ENCODE measurements around the gene SPEG. TPM values are rescaled to one million over a fixed set of nuclear protein-coding genes. Genes with fewer than 3 reads are reported as not detected.

SPEG gene
- total RNA-seq, 4 donors from 2014 or later = 12.4 to 28.9 (median 17.7) TPM

GRCh38 chr2:219537657-219538488 lies 103.2 kb downstream of the SPEG start:
- ATAC-seq (ENCODE audit: low FRiP score) (no peak), DNase-seq (ENCODE audit: low spot score) (no peak)
- TF ChIP-seq CTCF (IDR thresholded peaks at IDR 0.05) = no peak

GRCh38 chr2:219538504-219538951 lies 103.9 kb downstream of the SPEG start:
- DNase-seq (ENCODE audit: low spot score) (no peak), ATAC-seq (ENCODE audit: low FRiP score) (no peak)
- TF ChIP-seq CTCF (IDR thresholded peaks at IDR 0.05) = no peak

GRCh38 chr2:219538956-219539788 lies 104.5 kb downstream of the SPEG start:
- ATAC-seq (ENCODE audit: low FRiP score) = no peak
- no peak for DNase-seq (ENCODE audit: low spot score)
- no peak for TF ChIP-seq CTCF (IDR thresholded peaks at IDR 0.05)

GRCh38 chr2:219539926-219540678 lies 105.5 kb downstream of the SPEG start:
- no peak for TF ChIP-seq CTCF (IDR thresholded peaks at IDR 0.05)
- no peak for DNase-seq (ENCODE audit: low spot score)
- no peak for ATAC-seq (ENCODE audit: low FRiP score)

GRCh38 chr2:219540784-219541504 lies 106.3 kb downstream of the SPEG start:
- DNase-seq (ENCODE audit: low spot score) = no peak
- ATAC-seq (ENCODE audit: low FRiP score) = no peak
- TF ChIP-seq CTCF (IDR thresholded peaks at IDR 0.05) = no peak

- peak; percentile 3 for ATAC-seq (ENCODE audit: low FRiP score)
- TF ChIP-seq CTCF (IDR thresholded peaks at IDR 0.05) = peak in 1 of 3 donors; percentile 84
- peak; percentile 68 for DNase-seq (ENCODE audit: low spot score)
Observed at GRCh38 chr2:219541611-219542180, 107.1 kb downstream of the SPEG start.
